GM12875 (cell line): ENCODE data around the gene MED14.
"Not testable (repeated sequence)": the region's sequence is repeated elsewhere in the genome, so short reads cannot be mapped to it uniquely, and the experiment has no call there.

Experiments
- H3K4me3 ChIP-seq: one replicate; pipeline ENCODE4 v1.5.1; 2011; ENCODE audit warnings: low read depth, low read length, control low read depth
- CTCF ChIP-seq: IDR thresholded peaks from 2 replicates; pipeline ENCODE4 v1.5.1; 2011; ENCODE audit warnings: low read depth, mild to moderate bottlenecking, control low read depth, inconsistent platforms, low read length, moderate library complexity, borderline replicate concordance; ENCODE audit not compliant: insufficient read depth

Gene MED14

GRCh38 chrX:40749681-40750494 is 14.5 kb upstream of the MED14 start:
- no peak overlapping the region for H3K4me3 ChIP-seq
- no peak for TF ChIP-seq CTCF

- TF ChIP-seq CTCF: no peak
- no peak overlapping the region for H3K4me3 ChIP-seq
Observed at GRCh38 chrX:40748977-40749376, 13.6 kb upstream of the MED14 start.

- no peak for TF ChIP-seq CTCF
- no peak overlapping the region for H3K4me3 ChIP-seq
Observed at GRCh38 chrX:40746521-40746920, 11.2 kb upstream of the MED14 start.

GRCh38 chrX:40736170-40736505 is 796 bp upstream of the MED14 start:
- no peak for TF ChIP-seq CTCF
- peak overlapping the region; percentile 89 for H3K4me3 ChIP-seq

- peak overlapping the region; percentile 89 for H3K4me3 ChIP-seq
- no peak for TF ChIP-seq CTCF
Observed at GRCh38 chrX:40734971-40735324, 394 bp downstream of the MED14 start.

- TF ChIP-seq CTCF: no peak
- H3K4me3 ChIP-seq: peak overlapping the region; percentile 15
Observed at GRCh38 chrX:40733706-40734105, 1.6 kb downstream of the MED14 start.

- not testable (repeated sequence) for H3K4me3 ChIP-seq
Observed at GRCh38 chrX:40732499-40732898, 2.8 kb downstream of the MED14 start.
